CD4-positive, alpha-beta memory T cell (primary cell): ENCODE data around the gene NKAIN4. TPM values are rescaled to one million over a fixed set of nuclear protein-coding genes. Genes with fewer than 3 reads are reported as not detected.
A peak's percentile ranks its signal among the peaks of the same experiment; 100 is the strongest.

Experiments
- CTCF ChIA-PET: fragments of 350-600 bp; sonication (Branson Sonifier 250); formaldehyde crosslinking; loops from one replicate; lab custom pipeline; 2021; ENCODE audit warnings: inconsistent platforms; ENCODE audit not compliant: partially characterized antibody; lab: Charles Lee
- POLR2A ChIA-PET: fragments of 350-600 bp; sonication (Branson Sonifier 250); formaldehyde crosslinking; loops from one replicate; lab custom pipeline; 2021; ENCODE audit not compliant: partially characterized antibody; lab: Charles Lee
- DNase-seq, 5 donors: peaks; one replicate each; pipeline versions ENCODE4 v3.0.0 to v3.0.0-alpha.2; 2020 to 2022; ENCODE audit warnings: mixed read lengths in 1 of 5
- H3K27ac ChIP-seq: one replicate; pipeline ENCODE4 v1.7.0; 2013; ENCODE audit warnings: low read depth, low read length
- H3K27me3 ChIP-seq: 2 replicates; pipeline ENCODE4 v1.7.0; 2013; ENCODE audit warnings: mild to moderate bottlenecking, low read length, moderate library complexity; ENCODE audit not compliant: insufficient read depth
- H3K36me3 ChIP-seq: 2 replicates; pipeline ENCODE4 v1.7.0; 2013; ENCODE audit warnings: mild to moderate bottlenecking, low read length, moderate library complexity; ENCODE audit not compliant: insufficient read depth
- H3K4me1 ChIP-seq: 2 replicates; pipeline ENCODE4 v1.7.0; 2013; ENCODE audit warnings: mild to moderate bottlenecking, low read length, moderate library complexity; ENCODE audit not compliant: insufficient read depth
- H3K4me3 ChIP-seq, 2 donors: one replicate each; pipeline ENCODE4 v1.7.0; 2013; ENCODE audit warnings: low read length in 2 of 2, mild to moderate bottlenecking in 1 of 2
- H3K9me3 ChIP-seq, 2 donors: one replicate each; pipeline ENCODE4 v1.7.0; 2013; ENCODE audit warnings: low read length in 2 of 2, control low read depth in 1 of 2; ENCODE audit not compliant: control insufficient read depth in 1 of 2
- H3K27ac Mint-ChIP-seq, 7 donors: one replicate each; pipeline ENCODE4 v1.8.0; 2020 to 2021; ENCODE audit warnings: mixed read lengths in 7 of 7, mild to moderate bottlenecking in 6 of 7, inconsistent platforms in 3 of 7, moderate library complexity in 3 of 7
- H3K27me3 Mint-ChIP-seq, 2 donors: one replicate each; pipeline ENCODE4 v1.8.0; 2020 to 2021; ENCODE audit warnings: mixed read lengths in 2 of 2
- H3K36me3 Mint-ChIP-seq, 2 donors: one replicate each; pipeline ENCODE4 v1.8.0; 2020 to 2021; ENCODE audit warnings: mixed read lengths in 2 of 2, inconsistent platforms in 1 of 2, mild to moderate bottlenecking in 1 of 2
- H3K4me1 Mint-ChIP-seq, 4 donors: one replicate each; pipeline ENCODE4 v1.8.0; 2020 to 2021; ENCODE audit warnings: mixed read lengths in 4 of 4, mild to moderate bottlenecking in 1 of 4
- H3K4me3 Mint-ChIP-seq, 8 donors: one replicate each; pipeline ENCODE4 v1.8.0; 2020 to 2021; ENCODE audit warnings: mixed read lengths in 8 of 8, mild to moderate bottlenecking in 7 of 8, moderate library complexity in 6 of 8, inconsistent platforms in 3 of 8
- H3K9me3 Mint-ChIP-seq, 8 donors: one replicate each; pipeline ENCODE4 v1.8.0; 2020 to 2021; ENCODE audit warnings: mixed read lengths in 8 of 8, mild to moderate bottlenecking in 5 of 8, inconsistent platforms in 3 of 8, moderate library complexity in 1 of 8
- intact Hi-C: fragments of 100-400 bp; cut with micrococcal nuclease; formaldehyde crosslinking; loops from one replicate; pipeline ENCODE4 v1.15.1; 2023
- polyA plus RNA-seq, 2 donors: library from polyadenylated mRNA; unstranded; fragments of 300-500 nt; fragmentation: Illumina TruSeq; gene quantifications; one replicate each; pipeline ENCODE4 v1.2.3, GENCODE V29; 2021
- total RNA-seq, 2 experiments: library from RNA; stranded (reverse); gene quantifications; one replicate each; pipeline ENCODE4 v1.2.3, GENCODE V29; 2021

NKAIN4 gene
- not detected for total RNA-seq
- polyA plus RNA-seq = not detected

GRCh38 chr20:63254232-63254605 is at the start of gene NKAIN4:
Gene NKAIN4 (minus strand): TSS chr20:63254463. CDS start chr20:63254450, 13 bp downstream.
- peaks cover 36 to 40% of the 10 kb centered on the region in 2 donors for H3K27me3 Mint-ChIP-seq
- Histone ChIP-seq H3K27ac (no peak within 1 kb of the TSS), H3K9me3 (no peaks in the 10 kb centered on the region), H3K4me3 (no peak within 1 kb of the TSS), H3K4me1 (peaks cover 8% of the 10 kb centered on the region), H3K27me3 (peaks cover 19% of the 10 kb centered on the region), H3K36me3 (no peaks in the 10 kb centered on the region)
- DNase-seq = no peak
- CTCF ChIA-PET = no interaction called here
- H3K36me3 Mint-ChIP-seq = no peaks in the 10 kb centered on the region
- H3K4me1 Mint-ChIP-seq = peaks cover 7 to 13% (median 9%) of the 10 kb centered on the region in 4 donors
- intact Hi-C loops = no loop called here
- POLR2A ChIA-PET = no interaction called here
- H3K9me3 Mint-ChIP-seq = peaks cover 0 to 4% (median 0%) of the 10 kb centered on the region in 8 donors
- H3K4me3 Mint-ChIP-seq = peak within 1 kb of the TSS in 4 of 8 donors; percentile 31 to 66 (median 50)
- no peak within 1 kb of the TSS for H3K27ac Mint-ChIP-seq

- H3K27me3 ChIP-seq = peaks cover 6% of the 10 kb centered on the region
- H3K36me3 Mint-ChIP-seq = peaks cover 0 to 4% of the 10 kb centered on the region in 2 donors
- POLR2A ChIA-PET = no interaction called here
Measured at GRCh38 chr20:63303095-63303666, 48.9 kb upstream of the NKAIN4 start.

GRCh38 chr20:63301671-63302070 is 47.4 kb upstream of the NKAIN4 start:
- H3K9me3 Mint-ChIP-seq = peaks cover 3 to 21% (median 10%) of the 10 kb centered on the region in 8 donors
- CTCF ChIA-PET = no interaction called here
- no peak for DNase-seq

More at GRCh38 chr20:63303095-63303666, 48.9 kb upstream of the NKAIN4 start:
- Histone ChIP-seq H3K36me3 (no peaks in the 10 kb centered on the region), H3K4me3 (no peak overlapping the region), H3K27ac (no peak overlapping the region), H3K4me1 (no peaks in the 10 kb centered on the region), H3K9me3 (no peaks in the 10 kb centered on the region)
- H3K4me1 Mint-ChIP-seq = no peaks in the 10 kb centered on the region
- no peak for DNase-seq
- no peak overlapping the region for H3K27ac Mint-ChIP-seq
- H3K27me3 Mint-ChIP-seq = peaks cover 14 to 24% of the 10 kb centered on the region in 2 donors
- CTCF ChIA-PET = no interaction called here
- no peak overlapping the region for H3K4me3 Mint-ChIP-seq
- H3K9me3 Mint-ChIP-seq = peaks cover 3 to 21% (median 10%) of the 10 kb centered on the region in 8 donors
- intact Hi-C loops = no loop called here

GRCh38 chr20:63298731-63299312 is 44.6 kb upstream of the NKAIN4 start:
- Mint-ChIP-seq H3K4me3 (no peak overlapping the region), H3K27ac (no peak overlapping the region)

More at GRCh38 chr20:63301671-63302070, 47.4 kb upstream of the NKAIN4 start:
- Histone ChIP-seq H3K4me3 (no peak overlapping the region), H3K27me3 (peaks cover 6% of the 10 kb centered on the region), H3K27ac (no peak overlapping the region), H3K4me1 (no peaks in the 10 kb centered on the region), H3K9me3 (no peaks in the 10 kb centered on the region), H3K36me3 (no peaks in the 10 kb centered on the region)
- intact Hi-C loops = no loop called here
- H3K27ac Mint-ChIP-seq = no peak overlapping the region
- peaks cover 14 to 24% of the 10 kb centered on the region in 2 donors for H3K27me3 Mint-ChIP-seq
- POLR2A ChIA-PET = no interaction called here
- H3K4me1 Mint-ChIP-seq = no peaks in the 10 kb centered on the region
- H3K36me3 Mint-ChIP-seq = peaks cover 0 to 4% of the 10 kb centered on the region in 2 donors
- no peak overlapping the region for H3K4me3 Mint-ChIP-seq

GRCh38 chr20:63297796-63298572 is 43.7 kb upstream of the NKAIN4 start:
- peaks cover 13% of the 10 kb centered on the region for H3K4me1 ChIP-seq
- H3K4me1 Mint-ChIP-seq = peaks cover 6 to 15% (median 12%) of the 10 kb centered on the region in 4 donors
- POLR2A ChIA-PET = no interaction called here
- H3K36me3 ChIP-seq = no peaks in the 10 kb centered on the region
- H3K27ac ChIP-seq = no peak overlapping the region
- H3K9me3 Mint-ChIP-seq = peaks cover 3 to 21% (median 10%) of the 10 kb centered on the region in 8 donors
- DNase-seq = peak in 1 of 5 donors; percentile 19
- peaks cover 0 to 4% of the 10 kb centered on the region in 2 donors for H3K36me3 Mint-ChIP-seq
- peaks cover 6% of the 10 kb centered on the region for H3K27me3 ChIP-seq
- peak overlapping the region in 1 of 7 donors; percentile 23 for H3K27ac Mint-ChIP-seq
- intact Hi-C loops = no loop called here
- no peak overlapping the region for H3K4me3 Mint-ChIP-seq
- no peaks in the 10 kb centered on the region for H3K9me3 ChIP-seq
- CTCF ChIA-PET = interaction anchor here (1.3 kb wide), 1 partner anchor 12 kb away, joined by 3 read pairs; no protein-coding TSS in a partner anchor
- H3K27me3 Mint-ChIP-seq = peaks cover 11 to 22% of the 10 kb centered on the region in 2 donors
- H3K4me3 ChIP-seq = no peak overlapping the region

More at GRCh38 chr20:63298731-63299312, 44.6 kb upstream of the NKAIN4 start:
- Histone ChIP-seq H3K27me3 (peaks cover 6% of the 10 kb centered on the region), H3K4me1 (peaks cover 13% of the 10 kb centered on the region), H3K27ac (no peak overlapping the region), H3K4me3 (no peak overlapping the region), H3K9me3 (no peaks in the 10 kb centered on the region), H3K36me3 (no peaks in the 10 kb centered on the region)
- Mint-ChIP-seq H3K4me1 (peaks cover 6 to 15% (median 12%) of the 10 kb centered on the region in 4 donors), H3K9me3 (peaks cover 3 to 21% (median 10%) of the 10 kb centered on the region in 8 donors), H3K27me3 (peaks cover 11 to 23% of the 10 kb centered on the region in 2 donors), H3K36me3 (peaks cover 0 to 4% of the 10 kb centered on the region in 2 donors)
- POLR2A ChIA-PET = no interaction called here
- DNase-seq = peak in 1 of 5 donors; percentile 4
- CTCF ChIA-PET = no interaction called here
- intact Hi-C loops = no loop called here

- Histone ChIP-seq H3K4me3 (no peak overlapping the region), H3K27me3 (peaks cover 6% of the 10 kb centered on the region), H3K4me1 (peaks cover 13% of the 10 kb centered on the region), H3K36me3 (no peaks in the 10 kb centered on the region), H3K27ac (no peak overlapping the region), H3K9me3 (no peaks in the 10 kb centered on the region)
- H3K9me3 Mint-ChIP-seq = peaks cover 3 to 17% (median 7%) of the 10 kb centered on the region in 8 donors
- ChIA-PET POLR2A (interaction anchor here (1.2 kb wide), 1 partner anchor 13 kb away, joined by 4 read pairs; no protein-coding TSS in a partner anchor), CTCF (interaction anchor here (1.3 kb wide), 1 partner anchor 12 kb away, joined by 3 read pairs; no protein-coding TSS in a partner anchor)
- no peak overlapping the region for H3K27ac Mint-ChIP-seq
- peaks cover 10 to 17% of the 10 kb centered on the region in 2 donors for H3K27me3 Mint-ChIP-seq
- DNase-seq = peak in 1 of 5 donors; percentile 8
- no peaks in the 10 kb centered on the region for H3K36me3 Mint-ChIP-seq
- intact Hi-C loops = no loop called here
- peaks cover 6 to 15% (median 12%) of the 10 kb centered on the region in 4 donors for H3K4me1 Mint-ChIP-seq
- no peak overlapping the region for H3K4me3 Mint-ChIP-seq
Measured at GRCh38 chr20:63297371-63297781, 43.1 kb upstream of the NKAIN4 start.
